GM19455 (cell line): ENCODE measurements around the gene MMP15.

Source experiments
- ATAC-seq: cut with Tn5 transposase; IDR thresholded peaks from one replicate; pipeline ENCODE4 v1.9.1; 2021; ENCODE audit not compliant: unreplicated experiment

Gene MMP15

GRCh38 chr16:58034774-58035173 lies 9.2 kb downstream of the MMP15 start:
- no peak for ATAC-seq

GRCh38 chr16:58035356-58036170 lies 10.0 kb downstream of the MMP15 start:
- no peak for ATAC-seq

GRCh38 chr16:58036943-58037342 lies 11.4 kb downstream of the MMP15 start:
- no peak for ATAC-seq

- ATAC-seq = no peak
Measured at GRCh38 chr16:58037365-58038057, 12.0 kb downstream of the MMP15 start.

GRCh38 chr16:58038219-58038641 lies 12.7 kb downstream of the MMP15 start:
- ATAC-seq = no peak

GRCh38 chr16:58039829-58040495 lies 14.4 kb downstream of the MMP15 start:
- no peak for ATAC-seq

GRCh38 chr16:58040496-58040846 lies 14.9 kb downstream of the MMP15 start:
- no peak for ATAC-seq

- ATAC-seq = no peak
Measured at GRCh38 chr16:58040945-58041627, 15.5 kb downstream of the MMP15 start.

- ATAC-seq = no peak
Measured at GRCh38 chr16:58041628-58041955, 16.0 kb downstream of the MMP15 start.

GRCh38 chr16:58042001-58042885 lies 16.7 kb downstream of the MMP15 start:
- no peak for ATAC-seq

GRCh38 chr16:58042886-58043515 lies 17.4 kb downstream of the MMP15 start:
- ATAC-seq = no peak

- ATAC-seq = no peak
Measured at GRCh38 chr16:58043571-58044155, 18.1 kb downstream of the MMP15 start.

- no peak for ATAC-seq
Measured at GRCh38 chr16:58044266-58045019, 18.9 kb downstream of the MMP15 start.

- ATAC-seq = no peak
Measured at GRCh38 chr16:58045096-58045495, 19.5 kb downstream of the MMP15 start.

GRCh38 chr16:58046054-58046881 lies 20.7 kb downstream of the MMP15 start:
- ATAC-seq = no peak

- no peak for ATAC-seq
Measured at GRCh38 chr16:58046936-58047335, 21.4 kb downstream of the MMP15 start.

GRCh38 chr16:58047557-58048348 lies 22.2 kb downstream of the MMP15 start:
- ATAC-seq = no peak
